WTC11 (cell line): ENCODE data around the gene REEP1.

Experiments used
- ARID4B ChIP-seq: sonication (generic); formaldehyde crosslinking; IDR thresholded peaks from 2 replicates; pipeline ENCODE4 v1.8.0; 2023; ENCODE audit warnings: missing genetic modification reagents, mild to moderate bottlenecking, borderline replicate concordance
- ATF3 ChIP-seq: sonication (generic); formaldehyde crosslinking; conservative IDR thresholded peaks from 2 replicates; pipeline ENCODE4 v1.8.1; 2022; ENCODE audit warnings: mild to moderate bottlenecking, missing genetic modification reagents
- CTCF ChIP-seq: fragments of 200-600 bp; IDR thresholded peaks from 2 replicates; pipeline ENCODE4 v1.8.0; 2022; ENCODE audit warnings: antibody characterized with exemption
- ELF4 ChIP-seq: sonication (generic); formaldehyde crosslinking; IDR thresholded peaks from 2 replicates; pipeline ENCODE4 v1.8.1; 2022; ENCODE audit warnings: low read depth, mild to moderate bottlenecking, moderate library complexity, missing genetic modification reagents
- NR2C2 ChIP-seq: sonication (generic); formaldehyde crosslinking; IDR thresholded peaks from 2 replicates; pipeline ENCODE4 v1.8.0; 2022; ENCODE audit warnings: mild to moderate bottlenecking, missing genetic modification reagents
- OVOL2 ChIP-seq: fragments of 250-450 bp; sonication (Bioruptor Pico); IDR thresholded peaks from 2 replicates; pipeline ENCODE4 v1.9.0; 2021; ENCODE audit warnings: mild to moderate bottlenecking, borderline replicate concordance
- PRDM15 ChIP-seq: sonication (generic); formaldehyde crosslinking; IDR thresholded peaks from 2 replicates; pipeline ENCODE4 v1.8.0; 2022; ENCODE audit warnings: missing genetic modification reagents
- ZBTB21 ChIP-seq: sonication (generic); formaldehyde crosslinking; IDR thresholded peaks from 2 replicates; pipeline ENCODE4 v1.8.1; 2023; ENCODE audit warnings: mild to moderate bottlenecking, missing genetic modification reagents, borderline replicate concordance
- ZNF232 ChIP-seq: sonication (generic); formaldehyde crosslinking; IDR thresholded peaks from 2 replicates; pipeline ENCODE4 v1.8.0; 2022; ENCODE audit warnings: mild to moderate bottlenecking, missing genetic modification reagents
- ZNF263 ChIP-seq: sonication (generic); formaldehyde crosslinking; IDR thresholded peaks from 2 replicates; pipeline ENCODE4 v1.8.1; 2022; ENCODE audit warnings: low read depth, mild to moderate bottlenecking, moderate library complexity, missing genetic modification reagents
- ZNF317 ChIP-seq: sonication (generic); formaldehyde crosslinking; IDR thresholded peaks from 2 replicates; pipeline ENCODE4 v1.8.1; 2023; ENCODE audit warnings: low read depth, mild to moderate bottlenecking, moderate library complexity, missing genetic modification reagents, borderline replicate concordance
- TF ChIP-seq, protein P1 (sequence below): sonication (generic); formaldehyde crosslinking; IDR thresholded peaks from 2 replicates; pipeline ENCODE4 v1.8.1; 2022; ENCODE audit warnings: low read depth, missing genetic modification reagents, borderline replicate concordance
- TF ChIP-seq, protein P2 (sequence below): sonication (generic); formaldehyde crosslinking; IDR thresholded peaks from 2 replicates; pipeline ENCODE4 v1.8.0; 2022; ENCODE audit warnings: mild to moderate bottlenecking, missing genetic modification reagents
- TF ChIP-seq, protein P3 (sequence below): sonication (generic); formaldehyde crosslinking; IDR thresholded peaks from 2 replicates; pipeline ENCODE4 v1.8.1; 2023; ENCODE audit warnings: mild to moderate bottlenecking, moderate library complexity, missing genetic modification reagents

- TF ChIP-seq ZBTB21 (CRISPR knock-in tag) (no peak), NR2C2 (CRISPR knock-in tag) (no peak), ATF3 (CRISPR knock-in tag) (no peak), CTCF (no peak), ZNF232 (CRISPR knock-in tag) (no peak), ARID4B (CRISPR knock-in tag) (no peak), PRDM15 (CRISPR knock-in tag) (no peak), ZNF263 (CRISPR knock-in tag) (no peak), ZNF317 (CRISPR knock-in tag) (no peak), ELF4 (no peak), OVOL2 (CRISPR knock-in tag) (no peak)
- TF ChIP-seq, protein P1, sequence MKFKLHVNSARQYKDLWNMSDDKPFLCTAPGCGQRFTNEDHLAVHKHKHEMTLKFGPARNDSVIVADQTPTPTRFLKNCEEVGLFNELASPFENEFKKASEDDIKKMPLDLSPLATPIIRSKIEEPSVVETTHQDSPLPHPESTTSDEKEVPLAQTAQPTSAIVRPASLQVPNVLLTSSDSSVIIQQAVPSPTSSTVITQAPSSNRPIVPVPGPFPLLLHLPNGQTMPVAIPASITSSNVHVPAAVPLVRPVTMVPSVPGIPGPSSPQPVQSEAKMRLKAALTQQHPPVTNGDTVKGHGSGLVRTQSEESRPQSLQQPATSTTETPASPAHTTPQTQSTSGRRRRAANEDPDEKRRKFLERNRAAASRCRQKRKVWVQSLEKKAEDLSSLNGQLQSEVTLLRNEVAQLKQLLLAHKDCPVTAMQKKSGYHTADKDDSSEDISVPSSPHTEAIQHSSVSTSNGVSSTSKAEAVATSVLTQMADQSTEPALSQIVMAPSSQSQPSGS (CRISPR knock-in tag) = no peak
- TF ChIP-seq, protein P2, sequence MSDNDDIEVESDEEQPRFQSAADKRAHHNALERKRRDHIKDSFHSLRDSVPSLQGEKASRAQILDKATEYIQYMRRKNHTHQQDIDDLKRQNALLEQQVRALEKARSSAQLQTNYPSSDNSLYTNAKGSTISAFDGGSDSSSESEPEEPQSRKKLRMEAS (CRISPR knock-in tag) = no peak
- TF ChIP-seq, protein P3, sequence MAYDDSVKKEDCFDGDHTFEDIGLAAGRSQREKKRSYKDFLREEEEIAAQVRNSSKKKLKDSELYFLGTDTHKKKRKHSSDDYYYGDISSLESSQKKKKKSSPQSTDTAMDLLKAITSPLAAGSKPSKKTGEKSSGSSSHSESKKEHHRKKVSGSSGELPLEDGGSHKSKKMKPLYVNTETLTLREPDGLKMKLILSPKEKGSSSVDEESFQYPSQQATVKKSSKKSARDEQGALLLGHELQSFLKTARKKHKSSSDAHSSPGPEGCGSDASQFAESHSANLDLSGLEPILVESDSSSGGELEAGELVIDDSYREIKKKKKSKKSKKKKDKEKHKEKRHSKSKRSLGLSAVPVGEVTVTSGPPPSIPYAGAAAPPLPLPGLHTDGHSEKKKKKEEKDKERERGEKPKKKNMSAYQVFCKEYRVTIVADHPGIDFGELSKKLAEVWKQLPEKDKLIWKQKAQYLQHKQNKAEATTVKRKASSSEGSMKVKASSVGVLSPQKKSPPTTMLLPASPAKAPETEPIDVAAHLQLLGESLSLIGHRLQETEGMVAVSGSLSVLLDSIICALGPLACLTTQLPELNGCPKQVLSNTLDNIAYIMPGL = no peak
These were observed 27.5 kb downstream of the REEP1 start for GRCh38 chr2:86309966-86310365.
